Measurements from ENCODE around the gene FEM1B.
"Not testable (repeated sequence)": the region's sequence is repeated elsewhere in the genome, so short reads cannot be mapped to it uniquely, and the experiment has no call there.

FEM1B gene

DNA sequence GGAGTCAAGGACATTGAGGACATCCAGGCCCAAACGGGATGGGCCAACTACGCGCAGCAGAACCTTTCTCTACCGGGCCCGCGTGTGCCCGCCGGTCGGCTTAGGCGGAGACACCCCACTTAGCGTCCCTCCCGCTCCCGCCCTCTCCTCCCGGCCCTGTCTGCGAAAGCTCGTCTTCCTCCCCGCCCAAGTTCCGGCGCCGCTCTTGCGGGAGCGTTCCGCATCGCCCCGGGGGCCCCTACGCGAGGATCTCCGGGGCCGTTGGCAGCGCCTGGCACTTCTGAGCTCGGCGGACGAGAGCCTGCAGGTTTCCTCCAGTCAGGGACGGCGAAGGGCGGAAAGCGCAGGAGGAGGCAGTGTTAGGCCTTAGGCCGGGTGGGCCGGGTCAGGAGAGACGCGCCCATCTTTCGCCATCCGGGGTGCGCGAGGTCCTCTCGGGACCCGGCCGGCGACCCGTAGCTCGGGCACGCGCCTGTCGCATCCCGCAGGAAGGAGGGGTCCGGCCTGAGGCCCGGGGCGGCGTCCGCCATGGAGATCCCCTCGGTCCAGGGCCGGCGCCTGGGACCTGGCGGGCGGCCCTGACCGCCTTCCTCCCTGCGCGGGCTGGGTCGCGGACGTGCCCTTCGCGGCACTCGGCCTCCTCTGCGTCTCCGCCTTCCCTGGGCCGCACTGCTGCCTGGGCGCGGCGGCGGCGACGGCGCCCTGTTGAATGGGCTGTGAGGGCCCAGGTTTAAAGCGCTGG lies at the start of gene FEM1B:
Gene FEM1B (plus strand): TSS at position 143 of the 742 bp plus-strand sequence. CDS start 673 bp downstream, outside the sequence.
- DNase-seq: peak; percentile 36

DNA sequence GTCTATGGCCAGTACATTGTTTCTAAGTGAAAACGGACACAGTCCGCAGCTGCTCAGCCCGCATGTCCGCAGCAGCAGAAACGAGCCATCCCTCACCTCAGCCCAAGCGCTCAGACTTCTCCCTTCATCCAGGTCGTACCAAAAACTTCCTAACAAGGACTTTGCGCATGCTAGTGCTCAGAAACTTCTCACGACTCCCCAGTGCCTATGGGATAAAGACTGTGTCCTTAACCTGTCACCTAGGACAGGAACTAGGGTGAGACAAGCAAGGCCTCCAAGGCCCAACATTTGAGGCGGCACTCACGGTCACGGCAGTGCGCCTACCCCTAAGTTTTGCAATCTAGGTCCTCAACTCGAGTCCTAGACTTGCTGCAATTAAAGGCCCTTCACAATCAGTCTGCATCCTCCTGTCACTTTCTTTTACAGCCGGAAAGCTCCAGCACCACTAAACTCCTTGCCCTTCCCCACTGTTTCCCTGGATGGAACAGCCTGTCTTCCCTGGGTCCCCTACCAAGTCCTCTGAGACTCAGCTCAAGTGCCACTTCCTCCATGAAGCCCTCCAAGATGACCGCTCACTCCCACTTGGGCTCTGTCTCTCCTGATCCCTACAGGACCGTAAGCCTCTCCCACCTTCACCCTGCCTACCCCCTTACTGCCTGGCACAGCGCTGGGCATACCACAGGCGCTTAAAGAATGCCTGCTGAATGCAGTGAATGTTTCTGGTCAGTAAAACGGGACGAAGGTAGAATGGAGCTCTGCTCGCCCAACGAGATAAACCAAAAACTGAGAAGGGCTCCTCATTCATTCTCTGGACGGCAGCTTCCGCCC lies 49.2 kb upstream of the FEM1B start:
- DNase-seq: no peak

DNA sequence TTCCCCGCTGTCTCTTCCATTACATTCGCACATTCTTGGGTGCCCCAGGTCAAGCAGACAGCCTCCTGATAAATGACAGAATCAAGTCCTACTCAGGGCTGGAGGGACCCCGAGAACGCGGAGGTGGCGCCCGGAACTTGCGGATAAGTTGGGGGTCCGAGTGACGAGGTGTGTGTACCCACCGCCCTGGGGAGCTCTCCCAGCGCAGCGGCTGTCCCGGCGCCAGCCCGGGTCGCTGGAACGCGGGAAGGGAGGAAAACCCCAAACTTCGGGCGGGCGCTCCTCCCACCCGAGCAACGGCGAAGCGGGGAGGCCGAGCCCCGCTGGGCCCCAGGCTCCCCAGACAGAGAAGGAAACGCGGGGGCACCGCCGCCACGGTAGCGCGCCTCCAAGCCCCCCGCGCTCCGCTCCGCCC lies 48.6 kb upstream of the FEM1B start:
- no peak for DNase-seq

DNA sequence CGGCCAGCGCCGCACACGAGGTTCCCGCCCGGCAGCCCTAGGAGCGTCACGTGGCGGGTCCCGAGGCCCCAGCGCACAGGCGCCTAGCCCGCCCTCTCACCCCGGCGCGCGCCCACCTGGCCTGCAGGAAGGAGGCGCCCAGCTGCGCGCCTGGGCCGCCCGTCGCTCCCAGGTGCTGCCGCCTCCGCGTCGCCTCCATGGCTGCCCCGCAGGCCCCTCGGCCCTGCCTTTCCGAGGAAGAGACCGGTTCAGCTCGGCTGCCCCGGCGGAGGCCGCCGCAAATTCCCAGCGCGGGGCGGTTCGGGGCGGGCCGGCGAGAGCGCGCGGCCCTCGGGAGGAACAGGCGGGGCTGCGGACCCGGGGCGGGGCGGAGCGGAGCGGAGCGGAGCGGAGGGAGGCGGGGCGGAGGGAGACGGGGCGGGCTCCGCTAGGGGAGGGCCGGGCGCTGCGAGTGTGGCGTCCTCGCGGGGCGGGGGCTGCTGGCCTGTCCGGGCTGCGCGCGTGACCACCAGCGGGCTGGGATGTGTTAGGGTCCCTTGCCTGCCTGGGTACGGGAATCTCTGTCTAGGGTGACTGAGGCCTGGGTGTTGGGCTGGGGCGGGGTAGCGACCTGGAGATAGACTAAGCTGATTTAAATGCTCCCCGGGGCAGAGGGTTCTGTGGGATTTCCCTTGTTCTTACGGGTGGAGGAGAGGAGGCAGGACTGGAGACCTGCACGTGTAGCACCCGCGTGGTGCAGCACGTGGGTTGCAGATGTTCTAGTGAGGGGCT lies 48.0 kb upstream of the FEM1B start, which contains the start of gene CLN6:
Gene CLN6 (minus strand): TSS at position 343 of the 771 bp plus-strand sequence. CDS start 144 bp downstream, at position 199.
- DNase-seq: peak; percentile 7

DNA sequence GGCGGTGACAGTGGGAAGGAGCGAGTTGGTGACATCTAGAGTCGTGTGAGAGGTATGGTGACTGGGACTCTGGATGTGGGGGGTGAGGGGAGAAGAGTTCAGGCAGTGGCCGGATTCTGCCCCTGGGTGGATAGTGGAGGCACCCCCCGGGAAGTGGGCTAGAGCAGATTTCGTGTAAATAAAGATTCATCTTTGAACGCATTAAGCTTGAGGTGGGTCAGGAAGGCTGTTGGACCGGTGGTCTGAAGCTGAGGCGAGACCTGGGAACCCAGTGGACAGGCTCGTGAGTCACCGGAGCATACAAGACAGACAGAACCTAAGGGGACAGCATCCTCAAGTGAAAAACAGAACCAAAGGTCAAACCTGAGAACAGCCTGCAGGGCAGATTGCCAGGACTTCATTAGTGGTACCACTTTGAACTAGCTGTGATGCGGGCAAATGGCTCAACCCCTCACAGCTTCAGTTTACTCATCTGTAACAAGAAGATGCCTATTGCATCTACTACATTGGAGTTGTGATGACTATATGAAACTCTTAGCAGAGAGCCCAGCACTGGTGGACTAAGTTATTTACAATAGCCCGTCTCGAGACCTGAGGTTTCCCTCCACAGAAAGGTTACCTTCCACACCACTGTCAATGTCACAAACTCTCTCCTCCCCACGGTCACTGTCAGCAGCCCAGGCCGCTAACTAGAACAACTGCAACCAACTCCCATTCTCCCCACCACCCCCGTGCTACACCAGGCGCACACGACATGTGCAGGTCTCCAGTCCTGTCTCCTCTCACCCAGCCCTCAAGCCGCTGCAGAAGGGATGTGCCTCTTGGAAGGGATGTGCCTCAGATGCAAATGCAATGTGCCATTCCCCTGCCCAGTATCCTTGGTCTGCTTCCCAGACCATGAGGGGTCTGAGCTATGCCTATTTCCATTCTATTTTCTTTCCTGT lies 47.1 kb upstream of the FEM1B start:
- no peak for DNase-seq

DNA sequence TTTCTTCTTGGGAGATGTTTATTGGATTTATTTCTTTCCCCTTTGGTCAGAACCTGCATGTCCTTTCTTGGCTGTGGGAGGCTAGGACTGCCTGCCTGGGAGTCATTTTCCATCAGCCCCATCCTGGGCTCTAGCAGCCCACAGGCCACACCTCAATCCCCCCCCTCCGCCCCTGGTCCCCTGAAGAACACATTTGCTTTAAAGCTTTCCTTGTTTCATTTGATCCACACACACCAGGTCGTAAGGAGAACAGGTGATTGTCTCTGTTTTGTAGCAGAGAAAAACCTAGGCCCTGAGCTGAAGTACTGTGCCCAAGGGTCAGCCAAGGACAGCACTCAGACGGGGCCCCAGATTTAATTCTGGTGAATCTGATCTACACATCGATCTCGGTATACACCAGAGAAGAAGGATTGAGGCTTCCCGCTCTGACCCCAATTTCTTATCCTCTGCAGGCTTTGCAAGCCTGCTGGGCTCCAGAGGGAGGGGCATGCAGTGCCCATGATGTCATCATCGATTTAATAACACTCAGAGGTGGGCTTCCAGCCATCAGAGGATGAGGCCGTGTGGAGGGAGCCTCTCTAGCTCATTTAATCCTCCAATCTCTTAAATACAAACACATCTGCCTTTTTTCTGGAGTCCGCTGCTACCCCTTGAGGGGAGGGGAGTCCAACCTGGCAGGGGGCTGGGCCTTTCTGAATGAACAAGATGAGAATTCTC lies 46.3 kb upstream of the FEM1B start:
- no peak for DNase-seq

DNA sequence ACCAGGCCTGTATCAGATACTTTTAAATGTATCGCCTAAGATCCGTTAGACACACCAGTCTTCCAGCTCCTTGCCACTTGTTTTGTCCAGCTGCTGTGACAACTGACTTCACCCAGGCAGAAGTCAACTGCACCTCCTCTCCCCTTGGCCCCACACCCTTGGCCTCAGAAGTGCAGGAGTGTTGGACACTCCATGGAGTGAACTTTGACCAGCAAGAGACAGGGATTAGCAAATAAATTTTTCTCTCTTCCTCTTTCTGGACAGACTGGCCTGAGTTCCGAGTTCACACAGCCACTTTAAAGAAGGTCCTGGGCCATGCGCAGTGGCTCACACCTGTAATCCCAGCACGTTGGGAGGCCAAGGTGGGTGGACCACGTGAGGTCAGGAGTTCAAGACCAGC lies 45.1 kb upstream of the FEM1B start:
- no peak for DNase-seq

DNA sequence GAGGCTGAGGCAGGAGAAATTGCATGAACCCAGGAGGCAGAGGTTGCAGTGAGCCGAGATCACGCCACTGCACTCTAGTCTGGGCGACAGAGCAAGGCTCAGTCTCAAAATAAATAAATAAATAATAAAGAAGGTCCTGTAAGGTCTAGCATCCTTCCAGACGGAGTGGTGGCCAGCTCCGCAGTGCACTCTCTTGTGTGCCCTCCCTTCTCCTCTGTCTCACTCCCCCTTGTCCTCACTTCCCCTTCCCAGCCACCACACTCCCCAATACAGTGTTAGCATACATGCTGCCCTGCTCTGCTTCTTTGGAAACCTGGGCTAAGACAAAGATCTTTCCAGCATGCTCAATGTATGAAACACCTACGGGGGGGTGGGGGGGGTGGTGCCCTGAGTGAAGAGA lies 44.6 kb upstream of the FEM1B start:
- peak; percentile 44 for DNase-seq

DNA sequence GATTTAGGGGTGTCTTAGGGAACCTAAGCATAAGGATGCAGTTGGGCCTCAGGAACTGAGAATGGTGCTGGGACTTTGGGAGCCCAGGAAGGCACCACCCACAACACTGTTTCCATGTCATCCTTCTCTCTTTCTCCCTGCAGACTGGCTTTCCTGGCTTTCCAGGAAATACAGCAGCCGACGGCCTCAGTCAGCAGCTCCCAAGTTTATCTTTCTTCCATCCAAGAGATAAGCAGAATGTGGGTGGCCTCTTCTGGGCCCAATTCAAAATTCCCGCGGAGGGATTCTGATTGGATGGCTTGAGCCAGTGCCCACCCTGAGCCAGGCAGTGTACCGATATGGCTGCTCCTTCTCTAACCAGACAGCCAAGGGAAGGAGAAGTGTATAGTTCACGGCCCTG lies 43.5 kb upstream of the FEM1B start:
- no peak for DNase-seq

DNA sequence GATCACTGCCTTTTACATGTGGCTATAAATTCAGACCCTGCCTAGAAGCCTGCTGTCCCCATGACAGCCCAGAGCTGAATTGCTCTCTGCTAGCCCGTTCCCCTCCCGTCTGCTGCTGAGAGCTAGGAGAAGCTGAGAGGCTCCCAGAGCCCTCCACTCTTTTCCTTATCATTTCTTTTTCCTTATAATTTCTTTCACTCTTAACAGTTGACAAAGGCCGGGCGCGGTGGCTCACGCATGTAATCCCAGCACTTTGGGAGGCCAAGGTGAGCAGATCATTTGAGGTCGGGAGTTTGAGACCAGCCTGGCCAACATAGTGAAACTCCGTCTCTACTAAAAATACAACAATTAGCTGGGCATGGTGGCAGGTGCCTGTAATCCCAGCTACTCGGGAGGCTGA lies 43.0 kb upstream of the FEM1B start:
- not testable (repeated sequence) for DNase-seq

DNA sequence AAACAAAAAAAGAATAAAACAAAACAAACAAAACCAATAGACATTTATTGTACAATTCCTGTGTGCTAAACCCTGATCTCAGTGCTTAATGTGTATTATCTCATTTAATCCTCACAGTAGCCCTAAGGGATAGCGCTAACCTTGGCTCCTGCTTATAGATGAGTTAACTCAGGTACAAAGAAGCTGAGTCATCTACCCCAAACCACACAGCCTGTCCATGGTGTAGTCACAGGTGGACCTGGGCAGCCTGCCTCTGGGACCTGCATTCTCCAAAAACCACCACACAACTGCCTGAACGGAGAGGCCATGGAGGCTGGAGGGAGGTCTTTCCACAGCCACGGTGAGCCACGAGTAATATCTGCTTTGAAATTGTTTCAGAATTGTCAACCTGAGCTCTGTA lies 42.5 kb upstream of the FEM1B start:
- no peak for DNase-seq

DNA sequence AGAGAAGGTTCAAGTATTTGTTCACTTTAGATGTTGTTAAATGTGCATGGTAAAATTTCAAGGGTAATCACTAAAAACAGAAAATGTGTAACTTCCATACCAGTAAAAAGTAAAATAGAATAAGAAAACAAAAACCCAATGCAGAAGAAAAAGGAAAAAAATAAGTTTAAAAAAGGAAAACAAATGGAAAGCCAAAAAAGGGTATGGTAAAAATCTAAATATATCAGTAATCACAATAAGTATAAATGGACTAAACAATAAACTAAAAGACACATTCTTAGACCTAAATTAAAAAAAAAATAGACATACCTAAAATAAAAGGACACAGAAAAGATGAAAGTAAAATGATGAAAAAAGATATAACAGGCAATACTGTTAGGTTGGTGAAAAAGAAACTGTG lies 38.5 kb upstream of the FEM1B start:
- no peak for DNase-seq

DNA sequence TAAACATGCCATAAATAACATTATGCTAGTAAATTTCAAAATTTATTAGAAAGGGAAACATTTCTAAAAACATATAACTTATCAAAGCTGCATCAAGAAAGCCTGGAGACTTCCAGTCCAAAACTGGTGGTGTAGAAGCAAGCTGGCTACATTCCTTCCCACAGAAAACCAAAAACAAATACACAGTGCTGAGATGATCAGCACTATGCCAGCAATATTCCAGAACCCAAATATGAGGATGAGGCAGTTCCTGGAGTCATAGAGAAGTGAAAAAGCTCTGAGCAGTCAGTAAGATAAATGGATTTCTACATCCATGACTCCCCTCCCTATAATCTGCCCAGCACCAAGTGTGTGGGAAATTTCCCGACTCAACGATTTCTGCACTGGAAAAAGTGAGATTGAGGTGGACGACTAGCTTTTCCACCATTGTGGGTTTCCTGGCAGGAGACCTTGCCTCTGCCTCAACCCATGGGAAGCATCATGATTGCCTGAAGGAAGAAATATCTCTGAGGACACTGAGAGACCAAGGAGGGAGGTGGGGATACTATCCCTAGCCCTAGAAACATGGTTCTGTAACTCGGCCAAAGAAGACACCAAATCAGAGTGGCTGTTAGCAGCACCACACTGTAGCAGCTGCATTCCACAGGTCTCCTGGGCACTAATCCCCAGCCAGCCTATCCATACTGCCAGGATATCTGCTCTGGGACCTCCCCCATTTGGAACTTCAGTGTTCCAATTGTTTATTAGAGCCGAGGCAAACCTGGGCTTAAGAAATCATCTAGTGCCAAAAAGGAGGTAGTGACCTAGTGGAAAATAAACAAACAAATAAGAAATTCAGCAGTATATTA lies 36.2 kb upstream of the FEM1B start:
- DNase-seq: no peak

DNA sequence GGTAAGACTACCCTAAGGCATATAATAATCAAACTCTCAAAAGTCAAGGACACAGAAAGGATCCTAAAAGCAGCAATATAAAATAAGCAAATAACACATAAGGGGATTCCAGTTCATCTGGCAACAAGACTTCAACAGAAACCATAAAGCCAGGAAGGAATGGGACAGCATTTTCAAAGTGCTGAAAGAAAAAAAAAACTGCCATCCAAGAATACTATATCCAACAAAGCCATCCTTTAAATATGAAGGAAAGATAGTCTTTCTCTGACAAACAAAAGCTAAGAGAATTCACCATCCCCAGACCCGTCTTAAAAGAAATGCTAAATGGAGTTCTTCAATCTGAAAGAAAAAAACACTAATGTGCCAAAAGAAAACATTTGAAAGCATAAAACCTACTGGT lies 33.3 kb upstream of the FEM1B start:
- DNase-seq: no peak

DNA sequence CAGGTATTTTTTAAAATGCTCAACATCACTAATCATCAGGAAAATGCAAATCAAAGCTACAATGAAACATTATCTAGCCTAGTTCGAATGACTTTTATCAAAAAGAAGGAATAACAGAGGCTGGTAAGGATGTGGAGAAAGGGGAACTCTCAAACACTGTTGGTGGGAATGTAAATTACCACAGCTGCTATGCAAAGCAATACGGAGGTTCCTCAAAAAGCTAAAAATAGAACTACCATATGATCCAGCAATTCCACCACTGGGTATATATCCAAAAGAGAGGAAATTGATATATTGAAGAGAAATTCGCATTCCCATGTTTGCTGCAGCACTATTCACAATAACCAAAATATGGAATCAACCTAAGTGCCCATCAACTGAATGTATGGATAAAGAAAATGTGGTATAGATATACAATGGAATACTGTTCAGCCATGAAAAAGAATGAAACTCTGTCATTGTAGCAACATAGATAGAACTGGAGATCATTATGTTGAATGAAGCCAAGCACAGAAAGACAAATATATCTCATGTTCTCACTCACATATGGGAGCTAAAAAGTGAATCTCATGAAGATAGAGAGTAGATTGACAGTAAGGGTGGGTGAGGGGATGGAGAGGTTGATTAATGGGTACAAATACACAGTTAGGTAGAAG lies 28.4 kb upstream of the FEM1B start:
- no peak for DNase-seq

DNA sequence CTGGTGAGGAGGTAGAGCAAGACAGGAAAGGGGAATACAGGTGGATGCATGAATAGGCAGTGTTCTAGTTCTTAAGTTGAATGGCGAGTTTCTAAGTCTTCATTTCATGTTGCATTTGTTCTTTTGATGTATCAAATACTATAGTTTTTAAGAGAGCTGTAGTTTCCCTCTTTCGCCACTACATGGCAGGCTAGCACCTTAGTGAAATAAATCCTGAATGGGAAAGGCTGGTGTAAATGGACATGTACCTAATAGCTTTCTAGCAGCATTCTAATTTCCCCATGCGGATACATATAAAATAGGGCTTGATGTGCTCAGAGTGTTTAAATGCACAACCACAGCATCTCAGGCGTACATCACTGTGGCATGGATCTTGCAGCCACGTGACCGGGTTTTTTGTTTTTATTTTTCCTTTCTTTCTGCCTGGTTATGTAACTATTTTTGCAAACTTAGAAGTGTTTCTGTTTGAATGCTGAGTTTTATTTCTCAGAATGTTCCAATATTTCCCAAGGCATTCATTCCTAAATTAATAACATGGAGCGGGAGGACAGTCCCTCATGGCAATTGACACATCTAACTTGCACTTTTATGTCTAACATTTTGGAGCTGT lies 24.5 kb upstream of the FEM1B start:
- peak; percentile 38 for DNase-seq

DNA sequence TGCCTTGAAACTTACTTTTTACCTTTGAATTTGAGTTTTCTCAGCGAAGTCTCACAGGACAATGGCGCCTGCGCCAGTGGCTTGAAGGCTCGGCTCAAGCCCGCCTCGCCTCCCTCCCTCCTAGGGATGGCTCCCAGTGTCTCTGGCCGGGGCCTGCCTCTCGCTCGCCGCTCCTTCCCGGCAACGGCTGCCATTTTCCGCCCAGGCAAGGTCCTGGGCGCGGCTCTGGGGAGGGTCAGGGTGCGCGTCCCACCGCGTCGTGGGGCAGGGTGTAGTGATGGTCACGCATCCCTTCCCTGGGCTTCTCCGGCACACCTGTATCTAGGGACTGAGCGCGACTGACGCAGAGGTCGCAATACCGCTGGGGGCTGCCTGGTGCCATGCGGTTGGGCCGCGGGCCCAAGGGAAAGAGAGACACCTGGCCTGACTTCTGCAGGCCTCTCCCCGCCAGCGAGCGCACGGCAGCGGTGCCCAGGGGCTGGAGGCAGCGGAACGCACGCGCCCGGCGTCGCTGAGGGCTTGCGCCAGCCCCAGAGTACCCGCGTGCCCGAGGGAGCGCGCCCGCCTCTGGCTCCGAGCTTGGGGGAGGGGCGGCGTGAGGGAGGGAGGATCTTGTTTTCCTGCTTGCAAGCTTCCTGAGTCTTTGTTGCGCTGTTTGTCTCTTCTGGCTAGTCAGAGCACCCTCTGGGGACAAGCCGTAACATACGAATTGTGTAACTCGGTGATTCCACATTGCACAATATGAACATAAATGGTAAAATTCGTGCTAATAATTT lies 20.7 kb upstream of the FEM1B start:
- DNase-seq: peak; percentile 70

DNA sequence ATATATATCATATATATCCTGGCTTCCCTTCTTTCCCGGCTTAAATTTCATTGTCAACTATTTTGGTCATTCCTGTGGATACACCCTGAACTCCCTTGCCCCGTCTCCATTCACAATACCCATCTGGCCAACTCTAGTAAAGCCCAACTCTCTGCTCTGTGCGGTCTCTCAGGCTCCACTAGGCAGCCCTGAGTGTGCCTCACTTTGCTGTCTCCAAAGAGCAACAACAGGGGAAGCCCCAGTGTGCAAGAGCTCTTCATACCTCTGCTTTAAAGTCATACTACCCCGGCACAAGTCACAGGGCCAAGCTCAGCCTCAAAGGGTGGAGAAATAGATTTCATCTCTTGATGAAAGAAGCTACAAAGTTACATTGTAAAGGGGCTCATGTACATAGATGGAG lies 18.9 kb upstream of the FEM1B start:
- no peak for DNase-seq

DNA sequence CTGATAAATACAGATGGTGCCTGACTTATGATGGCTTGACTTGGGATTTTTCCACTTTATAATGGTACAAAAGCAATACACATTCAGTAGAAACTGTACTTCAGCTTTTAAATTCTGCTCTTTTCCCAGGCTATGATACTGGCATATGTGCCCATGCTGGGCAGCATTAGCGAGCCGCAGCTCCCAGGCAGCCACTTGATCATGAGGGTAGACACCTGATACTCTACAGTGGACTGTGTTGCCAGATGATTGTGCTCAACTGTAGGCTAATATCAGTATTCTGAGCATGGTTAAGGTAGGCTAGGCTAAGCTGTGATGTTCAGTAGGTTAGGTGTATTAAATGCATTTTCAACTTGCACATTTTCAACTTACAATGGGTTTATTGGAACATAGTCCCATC lies 17.7 kb upstream of the FEM1B start:
- DNase-seq: no peak
